Left ventricle myocardium inferior (tissue), 1 donor: ENCODE results near the gene NACC2. TPM values are rescaled to one million over a fixed set of nuclear protein-coding genes. Genes with fewer than 3 reads are reported as not detected.

Experiments
- DNase-seq: peaks from one replicate; pipeline ENCODE4 v3.0.0-alpha.2; 2020
- H3K27ac ChIP-seq: fragments of 200-600 bp; replicated peaks from 2 replicates; pipeline ENCODE4 v1.8.0; 2021
- H3K27me3 ChIP-seq: fragments of 200-600 bp; 2 replicates; pipeline ENCODE4 v1.8.0; 2021; ENCODE audit warnings: low read depth
- H3K36me3 ChIP-seq: fragments of 200-600 bp; 2 replicates; pipeline ENCODE4 v1.8.0; 2021
- H3K4me1 ChIP-seq: fragments of 200-600 bp; 2 replicates; pipeline ENCODE4 v1.8.0; 2021
- H3K4me3 ChIP-seq: fragments of 200-600 bp; 2 replicates; pipeline ENCODE4 v1.8.0; 2021; ENCODE audit warnings: mild to moderate bottlenecking, moderate library complexity
- H3K9me3 ChIP-seq: fragments of 200-600 bp; replicated peaks from 2 replicates; pipeline ENCODE4 v1.8.0; 2021
- intact Hi-C: fragments of 100-400 bp; cut with micrococcal nuclease; formaldehyde crosslinking; loops from one replicate; pipeline ENCODE4 v1.11.0; 2022
- total RNA-seq: library from RNA; stranded (reverse); fragmentation: NEBNext Ultra II Directional; extraction: Animal tissue kit (Norgen Biotek cat#: 25700); gene quantifications from one replicate; pipeline ENCODE4 v1.2.1, GENCODE V29; 2021
- TF ChIP-seq, protein P1 (sequence below): fragments of 200-600 bp; IDR thresholded peaks from 2 replicates; pipeline ENCODE4 v1.8.0; 2021; ENCODE audit warnings: antibody characterized with exemption, mild to moderate bottlenecking, borderline replicate concordance
- donor health status: DM: no; HTN: yes; CAD: no; lungs with severe emphysema.

NACC2 gene
- total RNA-seq, 1 donor from 2014 or later, result 29.5 TPM

DNA sequence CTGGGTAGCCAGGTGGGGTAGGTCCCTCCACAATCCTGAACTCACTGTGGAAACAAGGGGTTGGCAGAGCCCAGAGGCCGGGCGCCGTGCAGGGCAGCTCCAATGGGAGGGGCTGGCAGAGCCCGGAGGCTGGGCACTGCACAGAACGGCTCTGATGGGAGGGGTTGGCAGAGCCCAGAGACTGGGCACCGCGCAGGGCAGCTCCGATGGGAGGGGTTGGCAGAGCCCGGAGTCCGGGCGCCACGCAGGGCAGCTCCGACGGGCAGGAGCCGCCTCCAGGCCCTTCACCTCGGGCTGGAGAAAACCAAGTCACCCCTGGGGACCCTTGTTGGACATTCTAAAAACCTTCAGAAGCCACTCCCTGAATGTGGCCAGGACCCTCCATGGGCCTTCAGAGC is 9.3 kb downstream of the NACC2 start:
- TF ChIP-seq, protein P1, sequence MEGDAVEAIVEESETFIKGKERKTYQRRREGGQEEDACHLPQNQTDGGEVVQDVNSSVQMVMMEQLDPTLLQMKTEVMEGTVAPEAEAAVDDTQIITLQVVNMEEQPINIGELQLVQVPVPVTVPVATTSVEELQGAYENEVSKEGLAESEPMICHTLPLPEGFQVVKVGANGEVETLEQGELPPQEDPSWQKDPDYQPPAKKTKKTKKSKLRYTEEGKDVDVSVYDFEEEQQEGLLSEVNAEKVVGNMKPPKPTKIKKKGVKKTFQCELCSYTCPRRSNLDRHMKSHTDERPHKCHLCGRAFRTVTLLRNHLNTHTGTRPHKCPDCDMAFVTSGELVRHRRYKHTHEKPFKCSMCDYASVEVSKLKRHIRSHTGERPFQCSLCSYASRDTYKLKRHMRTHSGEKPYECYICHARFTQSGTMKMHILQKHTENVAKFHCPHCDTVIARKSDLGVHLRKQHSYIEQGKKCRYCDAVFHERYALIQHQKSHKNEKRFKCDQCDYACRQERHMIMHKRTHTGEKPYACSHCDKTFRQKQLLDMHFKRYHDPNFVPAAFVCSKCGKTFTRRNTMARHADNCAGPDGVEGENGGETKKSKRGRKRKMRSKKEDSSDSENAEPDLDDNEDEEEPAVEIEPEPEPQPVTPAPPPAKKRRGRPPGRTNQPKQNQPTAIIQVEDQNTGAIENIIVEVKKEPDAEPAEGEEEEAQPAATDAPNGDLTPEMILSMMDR, result no peak
- Histone ChIP-seq H3K36me3 (peaks cover 7% of the 10 kb centered on the region), H3K4me3 (peak overlapping the region; percentile 30), H3K27me3 (no peaks in the 10 kb centered on the region), H3K4me1 (peaks cover 100% of the 10 kb centered on the region), H3K27ac (peak overlapping the region; percentile 99), H3K9me3 (no peaks in the 10 kb centered on the region)
- peak; percentile 73 for DNase-seq
- intact Hi-C loops, result no loop called here

DNA sequence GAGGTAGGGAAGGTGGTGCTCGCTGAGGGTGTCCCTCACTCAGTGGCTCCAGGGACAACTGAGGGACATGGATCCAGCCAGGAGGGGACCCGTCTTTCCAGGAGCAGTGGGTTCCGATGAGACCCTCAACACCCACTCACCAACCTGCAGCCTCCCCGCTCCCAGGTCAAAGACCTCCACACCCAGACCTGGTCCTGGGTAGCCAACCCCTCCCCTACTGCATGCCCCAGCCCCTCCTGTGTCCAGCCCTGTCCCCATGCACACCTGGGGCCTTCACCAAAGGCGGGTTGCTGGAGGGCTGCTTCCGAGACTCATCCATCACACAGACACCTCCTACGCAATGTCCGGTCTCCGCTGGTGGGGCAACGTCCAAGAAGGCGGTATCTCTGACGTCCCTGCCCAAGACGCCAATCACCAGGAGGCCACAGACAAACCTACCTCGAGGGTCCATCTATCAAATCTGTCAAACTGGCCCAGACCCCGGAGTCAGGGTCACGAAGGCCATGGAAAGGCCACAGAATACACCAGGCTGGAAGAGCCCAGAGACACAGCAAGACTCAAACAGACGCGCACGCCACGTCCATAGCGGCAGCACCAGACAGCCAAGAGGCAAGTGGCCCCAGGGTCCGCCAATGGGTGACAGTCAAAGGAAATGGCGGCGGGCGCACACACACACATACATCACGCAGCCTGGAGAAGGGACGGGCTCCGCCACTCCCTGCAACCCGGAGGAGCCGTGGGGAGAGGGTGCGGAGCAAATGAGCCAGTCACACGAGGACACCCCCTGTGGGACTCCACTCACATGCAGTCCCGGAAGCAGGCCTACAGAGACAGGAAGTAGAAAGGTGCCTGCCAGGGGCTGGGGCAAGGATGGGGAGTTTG is 10.8 kb downstream of the NACC2 start:
- peaks cover 7% of the 10 kb centered on the region for H3K36me3 ChIP-seq
- H3K27me3 ChIP-seq, result no peaks in the 10 kb centered on the region
- H3K9me3 ChIP-seq, result no peaks in the 10 kb centered on the region
- H3K4me1 ChIP-seq, result peaks cover 100% of the 10 kb centered on the region
- intact Hi-C loops, result no loop called here
- H3K27ac ChIP-seq, result no peak overlapping the region
- TF ChIP-seq, protein P1, result no peak
- DNase-seq, result peak; percentile 13
- no peak overlapping the region for H3K4me3 ChIP-seq

DNA sequence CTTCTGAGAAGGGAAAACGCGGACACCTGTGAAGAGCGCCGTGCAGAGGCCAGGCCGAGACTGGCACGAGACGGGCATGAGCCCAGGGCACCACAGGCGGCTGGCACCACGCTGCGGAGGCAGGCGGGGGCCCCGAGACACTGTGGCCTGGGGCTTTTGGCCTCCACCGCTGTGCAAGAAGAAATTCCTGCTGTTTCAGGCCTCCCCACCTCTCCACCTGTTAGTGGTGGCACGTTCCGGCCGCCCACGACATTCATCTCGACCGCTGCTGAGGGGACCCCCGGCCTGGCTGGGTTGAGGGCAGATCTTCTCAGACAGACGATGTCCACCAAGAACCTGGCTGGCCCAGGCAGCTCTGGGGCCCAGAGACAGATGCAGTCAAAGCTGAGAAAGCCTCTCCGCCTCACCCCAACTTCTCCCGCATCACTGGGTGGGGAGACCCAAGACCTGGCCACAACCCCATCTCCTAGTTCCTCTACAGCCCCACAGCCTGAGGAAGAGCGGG is 11.5 kb downstream of the NACC2 start:
- intact Hi-C loops, result no loop called here

DNA sequence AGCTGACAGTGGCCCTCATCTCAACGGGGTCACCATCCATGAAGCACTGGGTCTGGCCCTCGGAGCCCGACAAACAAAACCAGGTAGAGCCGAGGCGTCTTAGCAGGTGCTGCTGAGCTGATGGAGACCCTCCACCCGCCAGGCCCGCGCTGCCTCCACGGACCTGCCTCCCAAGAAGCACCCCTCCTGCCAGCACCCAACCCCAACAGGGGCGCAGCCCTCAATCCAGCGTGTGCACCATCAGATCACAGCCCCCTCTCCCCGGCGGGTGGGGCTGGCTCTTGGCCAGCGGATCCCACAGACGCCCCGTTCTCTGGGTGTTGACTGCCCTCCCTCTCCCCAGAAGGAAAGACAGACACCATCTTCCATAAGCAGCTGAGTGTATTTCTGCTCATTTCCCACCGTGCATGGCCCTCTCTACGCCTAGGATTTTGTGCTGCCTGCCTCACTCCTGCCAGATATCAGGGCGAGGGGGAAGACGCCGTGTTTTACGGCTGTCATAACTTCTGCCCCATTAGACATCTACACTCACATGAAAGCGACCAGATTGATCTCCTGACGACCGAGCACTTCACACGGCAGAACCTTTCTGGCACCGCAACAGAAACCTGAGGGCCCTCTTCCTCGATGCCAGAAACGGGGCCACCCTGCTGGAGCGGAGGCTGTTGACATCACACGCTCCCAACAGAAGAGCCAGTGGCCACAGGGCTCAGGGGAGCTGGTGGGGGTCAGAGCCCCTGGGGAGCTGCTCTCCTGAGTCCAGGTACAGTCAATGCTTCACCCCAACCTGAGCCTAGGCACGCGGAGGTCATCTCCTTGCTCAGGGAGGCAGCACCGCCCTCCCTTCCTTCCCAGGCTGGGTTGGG is 12.4 kb downstream of the NACC2 start:
- H3K27me3 ChIP-seq, result no peaks in the 10 kb centered on the region
- H3K9me3 ChIP-seq, result no peaks in the 10 kb centered on the region
- no peak overlapping the region for H3K27ac ChIP-seq
- intact Hi-C loops, result no loop called here
- DNase-seq, result peak; percentile 15
- TF ChIP-seq, protein P1, result no peak
- peaks cover 7% of the 10 kb centered on the region for H3K36me3 ChIP-seq
- no peak overlapping the region for H3K4me3 ChIP-seq
- H3K4me1 ChIP-seq, result peaks cover 98% of the 10 kb centered on the region

More for the DNA sequence above, 11.5 kb downstream of the NACC2 start:
- Histone ChIP-seq H3K9me3 (no peaks in the 10 kb centered on the region), H3K27ac (no peak overlapping the region), H3K4me1 (peaks cover 100% of the 10 kb centered on the region), H3K36me3 (peaks cover 7% of the 10 kb centered on the region), H3K27me3 (no peaks in the 10 kb centered on the region), H3K4me3 (no peak overlapping the region)
- TF ChIP-seq, protein P1, result no peak
- DNase-seq, result peak; percentile 4

DNA sequence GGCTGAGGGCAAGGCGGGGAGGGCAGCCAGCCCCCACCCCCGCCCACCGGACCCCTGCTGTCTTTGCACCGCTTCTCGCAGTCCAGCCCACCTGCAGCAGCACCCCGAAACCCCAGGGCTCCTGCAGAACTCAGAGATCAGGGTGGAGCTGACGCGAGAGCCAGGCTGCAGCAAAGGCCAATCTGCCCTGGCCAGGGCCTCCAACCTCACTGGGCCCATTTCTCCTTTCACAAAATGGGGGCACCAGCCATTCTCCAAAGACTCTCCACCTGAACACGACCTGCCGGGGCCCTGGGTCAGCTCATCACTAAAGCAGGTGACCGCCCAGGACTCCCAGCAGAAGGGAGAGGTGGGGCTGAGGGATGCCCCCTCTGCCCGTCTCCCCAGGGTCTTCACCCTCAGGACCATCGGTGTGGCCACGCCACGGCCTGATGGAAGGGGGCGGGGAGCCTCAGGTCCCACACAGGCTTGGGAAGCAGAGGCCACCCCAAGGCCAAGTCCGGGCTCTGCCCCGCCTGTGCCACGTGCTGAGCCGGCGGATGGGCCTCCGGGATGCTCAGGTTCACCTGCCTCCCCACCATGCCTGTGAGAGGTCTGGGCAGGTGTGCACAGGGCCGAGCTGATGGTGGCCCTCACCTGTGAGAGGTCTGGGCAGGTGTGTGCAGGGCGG is 13.1 kb downstream of the NACC2 start:
- Histone ChIP-seq H3K9me3 (no peaks in the 10 kb centered on the region), H3K27ac (no peak overlapping the region), H3K4me1 (peaks cover 91% of the 10 kb centered on the region), H3K27me3 (no peaks in the 10 kb centered on the region), H3K4me3 (no peak overlapping the region), H3K36me3 (peaks cover 7% of the 10 kb centered on the region)
- intact Hi-C loops, result no loop called here
- TF ChIP-seq, protein P1, result no peak
- DNase-seq, result peak; percentile 15
